Stimulated activated CD8-positive, alpha-beta memory T cell treated with anti-CD3 and anti-CD28 coated beads, Interleukin-15, amount 100 ng/mL, for 4 hours (primary cell): ENCODE results near the gene DMD.

Experiments
- DNase-seq, 2 donors: peaks; one replicate each; pipeline ENCODE4 v3.0.0-alpha.2; 2020; ENCODE audit warnings: low read depth in 2 of 2

DMD gene

DNA sequence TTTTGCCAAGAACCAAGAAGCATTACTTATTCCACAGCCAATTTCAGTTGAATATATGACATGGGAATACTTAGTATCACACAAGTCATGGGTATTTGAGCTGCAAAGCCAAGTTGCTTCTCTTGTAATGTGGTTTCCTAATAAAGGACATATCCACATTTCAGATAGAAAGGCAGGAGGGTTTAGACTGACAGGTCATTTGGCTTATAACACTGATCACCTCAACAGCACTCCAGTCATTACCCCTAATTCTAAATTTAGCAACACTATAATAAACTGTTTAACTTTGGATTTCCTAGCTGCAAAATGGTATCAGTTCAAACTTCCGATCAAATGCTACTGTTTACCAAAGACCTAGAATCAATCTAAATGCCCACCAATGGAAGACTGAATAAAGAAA is 2025.5 kb downstream of the DMD start:
- DNase-seq, result no peak

DNA sequence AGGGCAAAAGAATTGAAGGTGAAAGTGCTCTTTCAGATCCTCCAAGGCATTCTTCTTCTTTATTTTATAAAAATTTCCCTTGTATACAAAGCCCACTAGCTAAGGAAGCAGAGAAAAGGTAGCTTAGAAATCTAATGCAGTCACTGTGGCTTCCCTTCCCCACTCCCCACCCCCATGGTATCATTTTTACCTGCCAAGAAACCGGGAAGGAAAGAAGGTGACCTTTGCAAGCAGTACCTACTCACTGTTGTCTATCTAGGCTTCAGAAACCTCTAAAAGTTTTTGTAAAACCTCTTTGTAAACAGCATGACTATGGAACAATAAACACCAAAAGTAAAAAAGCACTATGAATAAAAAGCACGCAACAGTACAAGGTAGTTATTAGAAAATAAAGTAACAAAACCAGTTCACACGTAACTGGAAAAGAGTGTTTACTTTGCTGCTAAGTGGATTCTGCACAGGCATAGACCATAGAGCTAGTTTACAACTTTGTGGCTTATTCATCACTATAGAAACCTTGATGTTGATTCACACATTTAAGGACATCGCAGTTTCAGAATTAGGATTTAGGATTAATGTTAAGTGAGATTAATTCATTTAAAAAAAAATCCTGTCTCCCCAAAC is 2029.9 kb downstream of the DMD start:
- DNase-seq, result no peak

DNA sequence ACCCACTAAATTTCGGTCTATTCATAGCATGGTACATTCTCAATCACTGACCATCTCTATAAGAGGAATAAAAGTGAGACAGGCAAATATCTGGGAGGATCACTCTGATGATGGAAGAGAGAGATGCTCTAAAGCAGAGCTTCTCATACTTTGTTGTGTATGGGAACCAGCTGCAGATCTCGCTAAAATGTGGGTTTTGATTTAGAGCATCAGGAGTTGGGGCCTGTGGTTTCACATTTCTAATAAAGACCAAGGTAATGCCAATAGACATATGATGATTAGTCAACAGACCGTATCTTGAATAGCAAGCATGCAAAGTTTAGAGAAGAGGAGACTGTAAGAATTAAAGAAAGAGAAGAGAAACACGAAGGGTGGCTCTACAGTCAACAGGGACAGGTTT is 2032.1 kb downstream of the DMD start:
- no peak for DNase-seq

DNA sequence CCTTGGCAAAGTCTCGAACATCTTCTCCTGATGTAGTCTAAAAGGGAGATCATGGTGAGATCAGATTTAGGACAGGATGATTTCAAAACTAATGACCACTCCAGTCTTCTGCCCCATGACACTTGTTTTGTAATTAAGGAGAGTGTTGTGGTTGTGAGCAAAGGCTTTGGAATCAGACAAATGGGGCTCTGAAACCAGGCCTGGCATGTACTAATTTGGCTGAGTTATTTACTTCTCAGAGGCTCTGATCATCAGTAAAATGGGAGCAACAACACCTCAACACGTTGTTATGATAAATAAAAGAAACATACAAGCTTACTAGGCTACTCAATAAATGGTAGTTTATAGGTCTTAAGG is 2032.6 kb downstream of the DMD start:
- DNase-seq, result no peak

DNA sequence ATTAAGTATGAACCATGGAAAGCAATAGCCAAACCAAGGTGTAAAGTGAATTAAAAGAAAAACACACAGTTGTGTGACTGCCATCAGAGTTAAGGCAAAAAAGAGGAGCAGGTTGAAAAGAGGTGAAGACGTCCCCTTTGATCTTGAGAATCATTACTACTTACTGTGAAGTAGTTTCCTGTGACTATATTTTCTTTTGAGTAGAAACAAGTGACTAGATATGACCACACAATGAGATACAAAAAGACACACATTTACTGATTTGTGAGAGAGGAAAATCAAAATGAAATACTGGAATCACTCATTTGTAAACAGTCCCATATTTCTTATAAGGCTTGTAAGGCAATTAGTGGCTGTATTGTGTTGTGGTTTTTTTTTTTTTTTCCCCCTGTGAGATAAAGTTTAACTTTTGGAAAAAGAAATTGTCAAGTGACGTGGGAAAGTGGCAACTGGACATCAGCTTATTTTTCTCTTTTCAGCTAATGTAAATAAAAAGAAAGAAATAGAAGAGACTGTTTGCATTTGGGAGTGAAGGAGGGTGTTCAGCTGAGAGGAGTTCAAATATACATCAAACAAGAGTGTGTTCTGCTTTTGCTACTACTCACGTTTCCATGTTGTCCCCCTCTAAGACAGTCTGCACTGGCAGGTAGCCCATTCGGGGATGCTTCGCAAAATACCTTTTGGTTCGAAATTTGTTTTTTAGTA is 2033.1 kb downstream of the DMD start:
- DNase-seq, result no peak

DNA sequence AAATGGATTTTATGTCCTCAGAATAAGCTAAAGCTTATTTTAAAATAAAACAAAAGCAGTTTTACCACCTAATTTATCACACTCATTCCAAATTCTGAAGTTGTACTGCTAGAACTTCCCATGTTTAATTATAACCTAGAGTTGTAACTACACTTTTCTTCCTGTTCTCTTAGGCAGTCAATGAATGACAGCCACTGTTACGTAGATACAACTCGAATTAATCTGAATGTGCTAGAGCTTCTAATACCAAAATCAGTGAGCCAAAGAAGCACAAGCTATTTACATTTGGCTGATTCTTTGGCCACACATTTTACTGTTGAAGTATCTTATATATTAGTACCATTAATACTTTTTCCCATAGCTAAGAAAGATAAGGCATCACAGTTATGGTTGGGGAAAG is 2040.6 kb downstream of the DMD start:
- no peak for DNase-seq

DNA sequence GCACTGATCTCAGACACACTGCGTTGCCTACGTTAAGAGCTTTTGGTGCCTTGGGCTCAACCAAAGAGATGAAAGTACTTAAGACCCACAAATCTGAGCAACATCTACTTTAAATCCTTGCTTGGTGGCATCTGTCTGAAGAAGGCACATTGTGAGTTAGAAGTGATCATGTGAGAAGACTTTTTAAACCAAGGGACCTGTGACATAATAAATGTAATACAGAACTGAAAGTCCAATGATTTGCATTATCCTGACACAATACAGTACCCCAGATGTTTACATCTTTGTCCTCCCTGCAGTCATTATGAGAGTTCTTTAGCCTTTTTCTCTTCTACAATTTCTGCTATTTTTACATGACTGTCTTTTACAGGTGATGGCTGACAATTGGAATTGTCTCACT is 2042.8 kb downstream of the DMD start:
- DNase-seq, result no peak

- no peak for DNase-seq
These were observed 2044.5 kb downstream of the DMD start for GRCh38 chrX:31166832-31167231.

- no peak for DNase-seq
These were observed 2044.9 kb downstream of the DMD start for GRCh38 chrX:31166416-31166815.

- no peak for DNase-seq
These were observed 2045.9 kb downstream of the DMD start for GRCh38 chrX:31165241-31166035.

GRCh38 chrX:31154946-31155345 is 2056.4 kb downstream of the DMD start:
- DNase-seq, result no peak

- no peak for DNase-seq
These were observed 2057.8 kb downstream of the DMD start for GRCh38 chrX:31153475-31154047.

- DNase-seq, result no peak
These were observed 2064.2 kb downstream of the DMD start for GRCh38 chrX:31147175-31147574.

DNA sequence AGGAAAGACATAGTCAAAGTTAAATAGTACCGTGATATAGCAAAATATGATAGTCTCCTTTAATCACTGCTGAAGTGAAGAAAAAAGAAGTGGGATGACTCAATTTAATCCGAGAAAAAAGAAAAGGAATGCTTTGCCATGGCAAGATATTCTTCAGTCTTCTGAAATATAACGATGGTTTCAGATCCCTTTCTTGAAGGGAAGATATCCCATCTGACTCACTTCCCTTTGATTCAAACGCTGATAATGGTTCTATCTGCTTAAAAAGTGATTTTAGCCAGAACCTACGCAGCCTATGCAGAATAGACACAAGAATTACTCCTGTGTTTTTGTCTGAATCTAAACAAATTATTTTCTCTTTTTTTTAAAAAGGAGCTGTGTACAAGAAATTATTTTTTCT is 2071.4 kb downstream of the DMD start:
- no peak for DNase-seq

DNA sequence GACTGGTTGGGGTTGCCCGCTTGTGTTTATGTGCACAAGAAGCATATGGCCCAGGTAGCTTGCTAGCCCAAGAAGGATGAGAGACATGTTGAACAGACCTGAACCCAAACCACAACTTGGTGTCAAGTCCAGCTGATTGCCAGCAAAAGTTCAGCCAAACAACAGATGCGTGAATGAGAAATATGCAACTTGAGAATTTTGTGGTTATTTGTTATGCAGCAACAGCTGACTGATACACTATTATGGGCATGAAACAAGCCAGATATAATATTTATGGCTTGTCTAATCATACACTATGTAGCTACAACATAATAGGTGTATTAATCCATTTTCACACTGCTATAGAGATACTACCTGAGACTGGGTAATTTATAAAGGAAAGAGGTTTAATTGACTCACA is 2073.2 kb downstream of the DMD start:
- no peak for DNase-seq

GRCh38 chrX:31136144-31136611 is 2075.2 kb downstream of the DMD start:
- DNase-seq, result no peak

GRCh38 chrX:31132821-31133241 is 2078.5 kb downstream of the DMD start:
- no peak for DNase-seq

DNA sequence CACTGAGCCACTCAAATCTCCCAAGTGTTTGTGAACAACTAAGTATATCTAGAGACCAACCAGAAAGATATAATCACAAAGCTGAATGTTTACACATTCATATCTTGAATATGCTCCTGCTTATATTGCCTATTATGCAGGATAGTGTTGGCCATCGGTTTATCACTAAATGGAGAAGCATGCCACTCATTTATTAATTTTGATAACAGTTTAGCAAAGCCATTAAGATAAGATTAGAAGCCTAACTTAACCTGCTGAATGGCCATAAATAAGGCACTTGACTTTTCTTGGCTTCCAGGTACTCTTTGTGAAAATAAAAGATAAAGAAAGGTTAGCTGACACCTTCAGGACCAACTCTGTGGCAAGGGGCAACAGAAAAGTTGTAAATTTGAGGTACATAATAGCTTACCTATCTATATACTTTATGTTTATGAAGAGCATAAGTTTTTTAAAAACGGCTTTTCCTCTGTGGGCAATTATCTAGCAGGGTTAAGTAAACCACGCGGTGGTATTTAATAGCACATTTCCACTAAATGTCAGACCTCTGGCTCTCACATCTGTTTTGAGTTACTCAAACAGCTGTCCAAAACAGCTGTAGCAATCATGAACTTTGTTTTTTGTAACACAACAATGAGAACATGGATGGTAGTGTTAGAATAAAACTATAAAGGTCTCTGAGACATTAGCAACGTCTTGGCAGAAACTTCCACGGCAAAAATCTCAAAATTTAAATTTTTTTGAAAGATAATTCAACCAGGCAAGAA is 2080.7 kb downstream of the DMD start:
- no peak for DNase-seq

DNA sequence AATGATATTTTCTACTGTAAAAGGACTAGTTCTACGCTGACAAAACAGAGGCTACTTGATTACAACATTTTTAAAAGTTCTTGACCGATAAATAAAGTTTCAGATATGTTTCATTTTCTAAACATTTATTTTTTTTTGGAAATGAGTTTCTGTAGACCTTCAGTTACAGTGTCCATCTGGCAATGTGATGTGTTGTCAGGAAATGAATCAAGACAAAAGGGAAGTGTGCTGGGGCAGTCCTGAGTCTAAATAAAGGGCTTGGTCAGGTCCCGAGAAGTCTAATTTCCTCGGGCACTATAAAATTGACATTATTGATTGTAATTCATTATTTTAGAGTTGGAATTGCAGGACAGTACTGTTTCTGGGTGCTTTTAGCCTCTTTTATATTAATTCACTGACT is 2082.5 kb downstream of the DMD start:
- no peak for DNase-seq

DNA sequence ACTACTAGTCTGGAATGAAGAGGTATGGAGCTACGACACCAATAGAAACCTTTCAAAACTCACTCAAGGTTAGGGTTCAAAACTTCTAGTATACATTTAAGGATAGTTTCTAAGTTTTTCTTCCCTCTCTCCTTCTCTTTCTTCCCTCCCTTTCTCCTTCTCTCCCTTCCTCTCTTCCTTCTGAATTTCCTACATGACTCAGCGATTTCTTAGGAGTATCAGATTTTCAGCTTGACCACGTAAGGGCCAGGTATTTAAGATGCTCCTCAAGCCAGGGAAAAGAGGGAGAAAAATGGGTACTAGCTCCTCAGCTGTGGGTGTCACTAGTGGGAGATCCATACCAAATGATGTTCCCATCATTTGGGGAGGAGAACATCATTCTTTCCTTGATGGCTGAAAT is 2083.6 kb downstream of the DMD start:
- DNase-seq, result no peak

GRCh38 chrX:31126205-31126604 is 2085.1 kb downstream of the DMD start:
- DNase-seq, result no peak

- no peak for DNase-seq
These were observed 2086.8 kb downstream of the DMD start for GRCh38 chrX:31124536-31124935.
